ENCODE measurements around the gene GAL.

DNA sequence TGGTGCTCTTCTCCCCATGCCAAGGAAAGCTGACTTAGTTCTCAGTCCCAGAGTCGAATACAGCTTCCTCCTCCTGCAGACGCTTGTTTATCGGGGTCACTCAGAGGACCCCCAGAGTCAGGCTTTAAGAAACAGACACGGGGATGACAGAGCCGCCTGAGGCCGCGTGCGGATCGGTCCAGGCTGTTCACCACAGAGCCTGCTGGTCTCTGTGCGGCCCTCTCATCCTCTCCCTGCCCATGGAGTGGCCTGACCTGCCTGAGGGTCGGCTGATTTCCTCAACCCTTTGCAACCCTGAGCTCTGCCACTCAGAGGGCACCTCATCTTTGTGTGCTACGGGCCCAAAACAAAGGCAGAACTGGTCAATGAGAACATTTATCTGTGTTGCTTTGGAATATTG is 2.1 kb downstream of the GAL start:
- TF ChIP-seq, protein P1, sequence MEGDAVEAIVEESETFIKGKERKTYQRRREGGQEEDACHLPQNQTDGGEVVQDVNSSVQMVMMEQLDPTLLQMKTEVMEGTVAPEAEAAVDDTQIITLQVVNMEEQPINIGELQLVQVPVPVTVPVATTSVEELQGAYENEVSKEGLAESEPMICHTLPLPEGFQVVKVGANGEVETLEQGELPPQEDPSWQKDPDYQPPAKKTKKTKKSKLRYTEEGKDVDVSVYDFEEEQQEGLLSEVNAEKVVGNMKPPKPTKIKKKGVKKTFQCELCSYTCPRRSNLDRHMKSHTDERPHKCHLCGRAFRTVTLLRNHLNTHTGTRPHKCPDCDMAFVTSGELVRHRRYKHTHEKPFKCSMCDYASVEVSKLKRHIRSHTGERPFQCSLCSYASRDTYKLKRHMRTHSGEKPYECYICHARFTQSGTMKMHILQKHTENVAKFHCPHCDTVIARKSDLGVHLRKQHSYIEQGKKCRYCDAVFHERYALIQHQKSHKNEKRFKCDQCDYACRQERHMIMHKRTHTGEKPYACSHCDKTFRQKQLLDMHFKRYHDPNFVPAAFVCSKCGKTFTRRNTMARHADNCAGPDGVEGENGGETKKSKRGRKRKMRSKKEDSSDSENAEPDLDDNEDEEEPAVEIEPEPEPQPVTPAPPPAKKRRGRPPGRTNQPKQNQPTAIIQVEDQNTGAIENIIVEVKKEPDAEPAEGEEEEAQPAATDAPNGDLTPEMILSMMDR (conservative IDR thresholded peaks at IDR 0.05; ENCODE audit: low read depth, low read length): no peak
- no peak for TF ChIP-seq EZH2 (IDR thresholded peaks at IDR 0.05; ENCODE audit: borderline replicate concordance, low read depth, low read length, poor library complexity, severe bottlenecking)

Measured in A673 (cell line).